ENCODE measurements around the gene NMU.

DNA sequence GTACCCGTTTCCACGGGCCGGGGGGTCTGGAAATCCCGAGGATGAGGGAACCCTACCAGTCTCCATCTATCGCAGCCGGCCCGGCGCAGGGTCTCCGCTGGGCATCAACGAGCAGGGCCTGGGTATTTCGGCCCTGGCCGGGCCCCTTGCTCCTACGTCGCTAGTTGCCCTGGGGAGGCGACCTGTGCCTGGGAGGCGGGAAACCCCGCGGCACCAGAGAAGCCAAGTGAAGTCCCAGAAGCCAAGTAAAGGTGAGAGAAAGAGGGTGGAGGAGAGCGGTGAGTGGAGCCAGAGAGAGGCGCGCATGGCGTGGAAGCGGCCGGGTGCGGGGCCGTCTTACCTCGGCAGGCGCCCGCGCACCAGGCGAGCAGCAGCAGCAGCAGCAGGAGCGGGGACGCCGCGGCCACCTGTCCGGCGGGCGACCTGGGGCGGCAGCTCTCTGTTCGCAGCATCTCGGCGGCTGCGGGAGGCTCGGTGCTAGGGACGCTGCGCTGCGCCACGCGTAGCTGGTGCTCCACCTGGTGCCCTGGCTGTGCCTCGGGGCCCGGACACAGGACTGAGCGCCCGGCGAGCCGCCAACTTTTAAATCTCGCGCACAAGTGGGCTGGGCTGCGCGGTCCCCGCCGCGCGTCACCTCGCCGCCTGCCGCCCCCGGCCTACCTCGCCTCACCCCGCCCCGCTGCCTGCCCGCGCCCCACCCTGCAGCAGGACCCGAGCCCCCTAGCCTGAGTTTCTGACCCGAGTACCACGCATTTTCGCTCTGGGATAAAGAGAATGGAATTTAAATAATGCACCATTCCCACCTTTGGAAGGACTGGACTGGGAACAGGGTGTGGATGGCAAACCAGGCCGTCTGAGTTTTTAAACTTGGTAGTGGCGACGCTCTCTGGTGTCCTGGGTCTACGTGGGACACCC is at the start of gene NMU:
- TF ChIP-seq KLF9 (tag by site-specific recombination; IDR thresholded peaks at IDR 0.05; ENCODE audit: low read depth): no peak
- TF ChIP-seq, protein P1, sequence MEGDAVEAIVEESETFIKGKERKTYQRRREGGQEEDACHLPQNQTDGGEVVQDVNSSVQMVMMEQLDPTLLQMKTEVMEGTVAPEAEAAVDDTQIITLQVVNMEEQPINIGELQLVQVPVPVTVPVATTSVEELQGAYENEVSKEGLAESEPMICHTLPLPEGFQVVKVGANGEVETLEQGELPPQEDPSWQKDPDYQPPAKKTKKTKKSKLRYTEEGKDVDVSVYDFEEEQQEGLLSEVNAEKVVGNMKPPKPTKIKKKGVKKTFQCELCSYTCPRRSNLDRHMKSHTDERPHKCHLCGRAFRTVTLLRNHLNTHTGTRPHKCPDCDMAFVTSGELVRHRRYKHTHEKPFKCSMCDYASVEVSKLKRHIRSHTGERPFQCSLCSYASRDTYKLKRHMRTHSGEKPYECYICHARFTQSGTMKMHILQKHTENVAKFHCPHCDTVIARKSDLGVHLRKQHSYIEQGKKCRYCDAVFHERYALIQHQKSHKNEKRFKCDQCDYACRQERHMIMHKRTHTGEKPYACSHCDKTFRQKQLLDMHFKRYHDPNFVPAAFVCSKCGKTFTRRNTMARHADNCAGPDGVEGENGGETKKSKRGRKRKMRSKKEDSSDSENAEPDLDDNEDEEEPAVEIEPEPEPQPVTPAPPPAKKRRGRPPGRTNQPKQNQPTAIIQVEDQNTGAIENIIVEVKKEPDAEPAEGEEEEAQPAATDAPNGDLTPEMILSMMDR (tag by site-specific recombination; IDR thresholded peaks at IDR 0.05): peak; percentile 63; the same call in 1 of the 2 replicates
- TF ChIP-seq YY1 (tag by site-specific recombination; IDR thresholded peaks at IDR 0.05): peak; percentile 24; the same call in 1 of the 2 replicates
- TF ChIP-seq TCF7L2 (IDR thresholded peaks at IDR 0.05; ENCODE audit: borderline replicate concordance, low read depth, low read length): no peak
- no peak for TF ChIP-seq ZNF776 (tag by site-specific recombination; IDR thresholded peaks at IDR 0.05; ENCODE audit: borderline replicate concordance)
- TF ChIP-seq, protein P2, sequence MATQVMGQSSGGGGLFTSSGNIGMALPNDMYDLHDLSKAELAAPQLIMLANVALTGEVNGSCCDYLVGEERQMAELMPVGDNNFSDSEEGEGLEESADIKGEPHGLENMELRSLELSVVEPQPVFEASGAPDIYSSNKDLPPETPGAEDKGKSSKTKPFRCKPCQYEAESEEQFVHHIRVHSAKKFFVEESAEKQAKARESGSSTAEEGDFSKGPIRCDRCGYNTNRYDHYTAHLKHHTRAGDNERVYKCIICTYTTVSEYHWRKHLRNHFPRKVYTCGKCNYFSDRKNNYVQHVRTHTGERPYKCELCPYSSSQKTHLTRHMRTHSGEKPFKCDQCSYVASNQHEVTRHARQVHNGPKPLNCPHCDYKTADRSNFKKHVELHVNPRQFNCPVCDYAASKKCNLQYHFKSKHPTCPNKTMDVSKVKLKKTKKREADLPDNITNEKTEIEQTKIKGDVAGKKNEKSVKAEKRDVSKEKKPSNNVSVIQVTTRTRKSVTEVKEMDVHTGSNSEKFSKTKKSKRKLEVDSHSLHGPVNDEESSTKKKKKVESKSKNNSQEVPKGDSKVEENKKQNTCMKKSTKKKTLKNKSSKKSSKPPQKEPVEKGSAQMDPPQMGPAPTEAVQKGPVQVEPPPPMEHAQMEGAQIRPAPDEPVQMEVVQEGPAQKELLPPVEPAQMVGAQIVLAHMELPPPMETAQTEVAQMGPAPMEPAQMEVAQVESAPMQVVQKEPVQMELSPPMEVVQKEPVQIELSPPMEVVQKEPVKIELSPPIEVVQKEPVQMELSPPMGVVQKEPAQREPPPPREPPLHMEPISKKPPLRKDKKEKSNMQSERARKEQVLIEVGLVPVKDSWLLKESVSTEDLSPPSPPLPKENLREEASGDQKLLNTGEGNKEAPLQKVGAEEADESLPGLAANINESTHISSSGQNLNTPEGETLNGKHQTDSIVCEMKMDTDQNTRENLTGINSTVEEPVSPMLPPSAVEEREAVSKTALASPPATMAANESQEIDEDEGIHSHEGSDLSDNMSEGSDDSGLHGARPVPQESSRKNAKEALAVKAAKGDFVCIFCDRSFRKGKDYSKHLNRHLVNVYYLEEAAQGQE (tag by site-specific recombination; IDR thresholded peaks at IDR 0.05): no peak
- no peak for TF ChIP-seq ZNF211 (tag by site-specific recombination; IDR thresholded peaks at IDR 0.05; ENCODE audit: low read depth)
- TF ChIP-seq SALL2 (tag by site-specific recombination; IDR thresholded peaks at IDR 0.05; ENCODE audit: borderline replicate concordance): no peak
- TF ChIP-seq GFI1B (tag by site-specific recombination; IDR thresholded peaks at IDR 0.05): no peak
- no peak for TF ChIP-seq BCL11A (tag by site-specific recombination; IDR thresholded peaks at IDR 0.05; ENCODE audit: low read depth)
- no peak for TF ChIP-seq ZNF558 (tag by site-specific recombination; IDR thresholded peaks at IDR 0.05)
- TF ChIP-seq, protein P3, sequence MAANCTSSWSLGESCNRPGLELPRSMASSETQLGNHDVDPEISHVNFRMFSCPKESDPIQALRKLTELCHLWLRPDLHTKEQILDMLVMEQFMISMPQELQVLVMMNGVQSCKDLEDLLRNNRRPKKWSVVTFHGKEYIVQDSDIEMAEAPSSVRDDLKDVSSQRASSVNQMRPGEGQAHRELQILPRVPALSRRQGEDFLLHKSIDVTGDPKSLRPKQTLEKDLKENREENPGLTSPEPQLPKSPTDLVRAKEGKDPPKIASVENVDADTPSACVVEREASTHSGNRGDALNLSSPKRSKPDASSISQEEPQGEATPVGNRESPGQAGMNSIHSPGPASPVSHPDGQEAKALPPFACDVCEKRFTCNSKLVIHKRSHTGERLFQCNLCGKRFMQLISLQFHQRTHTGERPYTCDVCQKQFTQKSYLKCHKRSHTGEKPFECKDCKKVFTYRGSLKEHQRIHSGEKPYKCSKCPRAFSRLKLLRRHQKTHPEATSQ (tag by site-specific recombination; IDR thresholded peaks at IDR 0.05): no peak
- no peak for TF ChIP-seq BCL11B (tag by site-specific recombination; IDR thresholded peaks at IDR 0.05; ENCODE audit: low read depth)
- no peak for TF ChIP-seq KLF16 (tag by site-specific recombination; IDR thresholded peaks at IDR 0.05)
